Astrocyte (in vitro differentiated cells and primary cell): ENCODE data around the gene GRID2.

Experiments used
- CTCF ChIP-seq: IDR thresholded peaks from 2 replicates; pipeline ENCODE4 v1.5.1; 2011; ENCODE audit warnings: low read depth, mild to moderate bottlenecking, inconsistent platforms, low read length, moderate library complexity; ENCODE audit not compliant: insufficient read depth
- EZH2 ChIP-seq: IDR thresholded peaks from 2 replicates; pipeline ENCODE4 v1.6.1; 2012; ENCODE audit warnings: mild to moderate bottlenecking, low read length, inconsistent platforms; ENCODE audit not compliant: insufficient read depth

- TF ChIP-seq EZH2: no peak
- no peak for TF ChIP-seq CTCF
Observed at GRCh38 chr4:92339676-92340075, 35.9 kb downstream of the GRID2 start.
